ENCODE results near the gene DIPK1C.

DIPK1C gene

DNA sequence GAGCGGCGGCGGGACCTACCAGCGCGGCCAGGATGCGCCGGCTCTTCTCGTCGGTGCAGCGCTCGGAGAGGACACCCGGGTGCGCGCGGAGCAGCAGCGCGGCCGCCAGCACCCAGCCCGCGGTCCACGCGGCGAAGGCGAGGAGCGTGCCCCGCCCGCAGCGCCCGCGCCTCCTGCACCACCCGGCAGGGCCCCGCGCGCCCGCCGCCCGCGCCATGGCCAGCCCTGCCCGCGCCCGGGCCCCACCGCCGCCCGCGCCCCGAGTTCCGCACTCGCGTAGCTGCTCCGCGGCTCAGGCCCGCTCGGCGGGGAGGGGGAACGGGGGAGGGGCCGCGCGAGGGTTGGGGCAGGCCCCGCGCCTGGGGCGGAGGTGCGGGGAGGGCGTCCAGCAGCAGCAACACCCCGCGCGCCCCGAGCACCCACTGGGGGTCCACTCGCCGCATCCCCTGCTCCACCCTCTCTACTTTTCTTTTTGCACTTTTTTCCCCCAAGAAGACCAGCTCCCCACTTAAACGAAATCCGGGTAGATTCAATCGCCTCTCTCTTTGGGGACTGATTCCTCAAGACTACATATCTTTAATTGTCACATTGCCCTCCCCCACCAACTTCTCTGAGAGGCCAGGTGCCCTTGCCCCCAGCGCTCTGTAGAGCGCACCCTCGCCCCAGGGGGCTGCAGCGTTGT lies at the start of gene DIPK1C:
Gene DIPK1C, minus strand, starts transcription at position 266 of the 682 bp plus-strand sequence. Its CDS starts 49 bp downstream, at position 217.
- H3K4me2 ChIP-seq (ENCODE audit: low read length), result peak within 1 kb of the TSS; percentile 39
- no peak within 1 kb of the TSS for H3K9ac ChIP-seq
- no peaks in the 10 kb centered on the region for H3K79me2 ChIP-seq
- H3K4me3 ChIP-seq (ENCODE audit: low read depth, low read length), result peak within 1 kb of the TSS; percentile 12
- H3K27me3 ChIP-seq (ENCODE audit: control insufficient read depth, insufficient read depth, low read length), result peaks cover 5% of the 10 kb centered on the region
- no peak within 1 kb of the TSS for H3K27ac ChIP-seq
- TF ChIP-seq, protein P1, sequence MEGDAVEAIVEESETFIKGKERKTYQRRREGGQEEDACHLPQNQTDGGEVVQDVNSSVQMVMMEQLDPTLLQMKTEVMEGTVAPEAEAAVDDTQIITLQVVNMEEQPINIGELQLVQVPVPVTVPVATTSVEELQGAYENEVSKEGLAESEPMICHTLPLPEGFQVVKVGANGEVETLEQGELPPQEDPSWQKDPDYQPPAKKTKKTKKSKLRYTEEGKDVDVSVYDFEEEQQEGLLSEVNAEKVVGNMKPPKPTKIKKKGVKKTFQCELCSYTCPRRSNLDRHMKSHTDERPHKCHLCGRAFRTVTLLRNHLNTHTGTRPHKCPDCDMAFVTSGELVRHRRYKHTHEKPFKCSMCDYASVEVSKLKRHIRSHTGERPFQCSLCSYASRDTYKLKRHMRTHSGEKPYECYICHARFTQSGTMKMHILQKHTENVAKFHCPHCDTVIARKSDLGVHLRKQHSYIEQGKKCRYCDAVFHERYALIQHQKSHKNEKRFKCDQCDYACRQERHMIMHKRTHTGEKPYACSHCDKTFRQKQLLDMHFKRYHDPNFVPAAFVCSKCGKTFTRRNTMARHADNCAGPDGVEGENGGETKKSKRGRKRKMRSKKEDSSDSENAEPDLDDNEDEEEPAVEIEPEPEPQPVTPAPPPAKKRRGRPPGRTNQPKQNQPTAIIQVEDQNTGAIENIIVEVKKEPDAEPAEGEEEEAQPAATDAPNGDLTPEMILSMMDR (IDR thresholded peaks at IDR 0.05), result no peak
- no peaks in the 10 kb centered on the region for H3K36me3 ChIP-seq (ENCODE audit: control insufficient read depth, insufficient read depth, low read length)
- H3K9me3 ChIP-seq (ENCODE audit: control insufficient read depth, low read length), result no peaks in the 10 kb centered on the region
- H3K4me1 ChIP-seq, result no peaks in the 10 kb centered on the region
- H2AFZ ChIP-seq, result peak within 1 kb of the TSS; percentile 46

DNA sequence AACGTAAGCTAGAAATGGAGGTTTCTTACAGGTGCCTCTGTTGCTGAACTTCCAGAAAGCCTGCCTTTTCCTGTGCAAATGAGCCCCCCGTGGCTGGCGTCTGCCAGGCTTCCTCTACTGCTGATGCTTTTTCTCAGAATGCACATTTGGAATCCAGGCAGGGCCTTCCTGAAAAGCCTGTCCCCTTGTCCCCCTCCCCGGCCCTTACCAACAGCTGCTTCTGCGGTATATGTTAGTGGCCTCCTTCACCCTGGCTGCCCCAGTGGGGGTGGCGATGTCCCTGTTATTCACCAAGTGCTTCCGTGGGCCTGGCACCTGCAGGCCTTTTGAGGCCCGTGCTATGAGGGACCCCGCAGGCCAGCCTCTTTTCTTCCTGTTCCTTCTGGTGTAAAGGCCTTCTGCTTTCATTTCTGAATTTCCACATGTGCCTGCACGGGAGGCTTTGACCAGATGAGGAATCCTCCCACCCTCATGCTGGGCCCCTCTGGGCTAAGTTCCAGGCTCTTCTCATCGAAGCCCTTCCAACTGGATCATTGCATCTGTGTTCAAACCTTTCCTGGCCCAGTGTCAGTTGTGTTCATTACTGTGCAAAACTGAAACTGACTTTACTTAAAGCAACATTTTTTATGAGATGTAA lies 49.5 kb upstream of the DIPK1C start:
- no peak overlapping the region for H3K9ac ChIP-seq
- H3K27me3 ChIP-seq (ENCODE audit: control insufficient read depth, insufficient read depth, low read length), result no peaks in the 10 kb centered on the region
- no peaks in the 10 kb centered on the region for H3K36me3 ChIP-seq (ENCODE audit: control insufficient read depth, insufficient read depth, low read length)
- H2AFZ ChIP-seq, result no peak overlapping the region
- H3K4me3 ChIP-seq (ENCODE audit: low read depth, low read length), result no peak overlapping the region
- H3K79me2 ChIP-seq, result peaks cover 7% of the 10 kb centered on the region
- H3K9me3 ChIP-seq (ENCODE audit: control insufficient read depth, low read length), result no peaks in the 10 kb centered on the region
- H3K4me1 ChIP-seq, result no peaks in the 10 kb centered on the region
- H3K4me2 ChIP-seq (ENCODE audit: low read length), result no peak overlapping the region
- TF ChIP-seq, protein P1 (IDR thresholded peaks at IDR 0.05), result no peak
- no peak overlapping the region for H3K27ac ChIP-seq

DNA sequence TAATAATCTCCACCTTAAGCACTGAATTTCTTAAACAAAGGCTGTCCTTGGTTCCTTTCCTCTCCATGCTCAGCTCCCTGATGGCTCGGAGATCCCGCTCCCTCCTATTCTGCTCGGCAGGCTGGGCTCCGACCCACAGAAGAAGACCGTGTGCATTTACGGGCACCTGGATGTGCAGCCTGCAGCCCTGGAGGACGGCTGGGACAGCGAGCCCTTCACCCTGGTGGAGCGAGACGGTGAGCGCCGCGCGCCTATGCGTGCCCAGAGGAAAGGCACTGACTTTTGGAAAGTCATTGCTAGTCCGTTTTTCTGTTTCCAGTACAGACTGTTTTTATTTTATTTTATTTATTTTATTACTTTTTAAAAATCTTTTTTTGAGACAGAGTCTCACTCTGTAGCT lies 48.7 kb upstream of the DIPK1C start:
- H2AFZ ChIP-seq, result no peak overlapping the region
- H3K4me1 ChIP-seq, result no peaks in the 10 kb centered on the region
- no peaks in the 10 kb centered on the region for H3K36me3 ChIP-seq (ENCODE audit: control insufficient read depth, insufficient read depth, low read length)
- peaks cover 7% of the 10 kb centered on the region for H3K79me2 ChIP-seq
- H3K9ac ChIP-seq, result no peak overlapping the region
- no peaks in the 10 kb centered on the region for H3K9me3 ChIP-seq (ENCODE audit: control insufficient read depth, low read length)
- no peak overlapping the region for H3K4me2 ChIP-seq (ENCODE audit: low read length)
- TF ChIP-seq, protein P1 (IDR thresholded peaks at IDR 0.05), result no peak
- H3K4me3 ChIP-seq (ENCODE audit: low read depth, low read length), result no peak overlapping the region
- H3K27ac ChIP-seq, result no peak overlapping the region
- H3K27me3 ChIP-seq (ENCODE audit: control insufficient read depth, insufficient read depth, low read length), result no peaks in the 10 kb centered on the region

DNA sequence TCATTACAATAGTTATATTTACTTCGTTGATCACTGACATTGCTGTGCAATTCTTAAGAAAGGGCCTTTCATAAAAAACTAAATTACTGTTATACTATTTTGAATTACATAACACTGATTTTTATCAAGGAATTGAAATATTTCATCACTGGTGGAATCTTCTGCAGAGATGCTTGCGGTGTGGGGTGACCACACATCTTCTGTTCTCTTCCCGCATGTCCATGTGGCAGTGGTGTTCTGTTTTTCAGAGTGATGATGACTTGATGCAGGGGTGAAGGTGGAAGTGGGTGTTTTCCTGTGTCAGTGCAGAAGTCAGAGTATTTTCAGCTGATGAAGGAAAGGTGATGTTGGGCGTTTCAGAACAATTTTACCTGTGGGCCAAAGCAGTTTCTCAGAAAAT lies 46.0 kb upstream of the DIPK1C start:
- peaks cover 13% of the 10 kb centered on the region for H3K79me2 ChIP-seq
- no peaks in the 10 kb centered on the region for H3K4me1 ChIP-seq
- no peak overlapping the region for H3K4me2 ChIP-seq (ENCODE audit: low read length)
- H3K4me3 ChIP-seq (ENCODE audit: low read depth, low read length), result no peak overlapping the region
- H3K9ac ChIP-seq, result no peak overlapping the region
- TF ChIP-seq, protein P1 (IDR thresholded peaks at IDR 0.05), result no peak
- no peak overlapping the region for H2AFZ ChIP-seq
- H3K27me3 ChIP-seq (ENCODE audit: control insufficient read depth, insufficient read depth, low read length), result no peaks in the 10 kb centered on the region
- no peaks in the 10 kb centered on the region for H3K36me3 ChIP-seq (ENCODE audit: control insufficient read depth, insufficient read depth, low read length)
- H3K27ac ChIP-seq, result no peak overlapping the region
- no peaks in the 10 kb centered on the region for H3K9me3 ChIP-seq (ENCODE audit: control insufficient read depth, low read length)

Measured in parathyroid adenoma (tissue), 2 donors.